Naive thymus-derived CD8-positive, alpha-beta T cell (primary cell): ENCODE measurements around the gene TYROBP. TPM values are rescaled to one million over a fixed set of nuclear protein-coding genes. Genes with fewer than 3 reads are reported as not detected.
"Not testable (repeated sequence)": the region's sequence is repeated elsewhere in the genome, so short reads cannot be mapped to it uniquely, and the experiment has no call there.

Experiments used
- ATAC-seq, 2 donors: fragments of 150-1000 bp; cut with Tn5 transposase in 1 of 2; sonication (Bioruptor Pico), chemical (Tn5 transposase) in 1 of 2; 1 replicate in 1 of 2; 2 replicates in 1 of 2; pipeline ENCODE4 v1.10.0; 2021; ENCODE audit warnings: mild to moderate bottlenecking in 2 of 2, moderate library complexity in 2 of 2
- POLR2A ChIA-PET: fragments of 350-600 bp; sonication (Branson Sonifier 250); formaldehyde crosslinking; loops from one replicate; lab custom pipeline; 2021; ENCODE audit warnings: antibody characterized with exemption; lab: Charles Lee
- DNase-seq, 10 donors: peaks; one replicate each; pipeline versions ENCODE4 v3.0.0 to v3.0.0-alpha.2; 2020 to 2022
- H3K27ac Mint-ChIP-seq, 10 donors: one replicate each; pipeline ENCODE4 v1.8.0; 2020 to 2022; ENCODE audit warnings: mild to moderate bottlenecking in 10 of 10, mixed read lengths in 10 of 10, moderate library complexity in 4 of 10, inconsistent platforms in 1 of 10
- H3K27me3 Mint-ChIP-seq, 5 donors: one replicate each; pipeline ENCODE4 v1.8.0; 2021 to 2022; ENCODE audit warnings: mixed read lengths in 5 of 5
- H3K36me3 Mint-ChIP-seq, 3 donors: one replicate each; pipeline ENCODE4 v1.8.0; 2020 to 2022; ENCODE audit warnings: mixed read lengths in 3 of 3, mild to moderate bottlenecking in 2 of 3, inconsistent platforms in 1 of 3
- H3K4me1 Mint-ChIP-seq, 4 donors: one replicate each; pipeline ENCODE4 v1.8.0; 2021 to 2022; ENCODE audit warnings: mixed read lengths in 4 of 4
- H3K4me3 Mint-ChIP-seq, 10 donors: one replicate each; pipeline ENCODE4 v1.8.0; 2020 to 2022; ENCODE audit warnings: mild to moderate bottlenecking in 10 of 10, mixed read lengths in 10 of 10, moderate library complexity in 6 of 10, inconsistent platforms in 1 of 10
- H3K9me3 Mint-ChIP-seq, 9 donors: one replicate each; pipeline ENCODE4 v1.8.0; 2020 to 2022; ENCODE audit warnings: mixed read lengths in 9 of 9, mild to moderate bottlenecking in 3 of 9, inconsistent platforms in 1 of 9, moderate library complexity in 1 of 9
- polyA plus RNA-seq, 3 donors: library from polyadenylated mRNA; unstranded; fragments of 300-500 nt; fragmentation: Illumina TruSeq; gene quantifications; one replicate each; pipeline ENCODE4 v1.2.3, GENCODE V29; 2021
- total RNA-seq, 8 experiments: library from RNA in 2 of 8; stranded (reverse) in 2 of 8; gene quantifications; one replicate each; pipeline ENCODE4 v1.2.3 and lab custom pipeline; 2021 to 2026

Gene TYROBP
- total RNA-seq (1 to 10 TPM; 3.1 to 5.8 TPM), polyA plus RNA-seq (10 to 100 TPM in 1 of 3 donors, 1 to 10 TPM in 2; 4.4 to 72.6 (median 5.6) TPM), total RNA-seq (lab: John Stamatoyannopoulos, UW) (0 to 0.14 (median 0) reads per million in 6 experiments)

GRCh38 chr19:35908010-35908441 lies at the start of gene TYROBP:
Gene TYROBP, minus strand, starts transcription at chr19:35908295. Its CDS starts 67 bp downstream, at chr19:35908228.
- Mint-ChIP-seq H3K36me3 (peaks cover 0 to 8% (median 5%) of the 10 kb centered on the region in 3 donors), H3K9me3 (no peaks in the 10 kb centered on the region), H3K4me3 (peak within 1 kb of the TSS in 7 of 10 donors; percentile 19 to 84 (median 68)), H3K27me3 (no peaks in the 10 kb centered on the region), H3K4me1 (peaks cover 28 to 68% (median 52%) of the 10 kb centered on the region in 4 donors), H3K27ac (peak within 1 kb of the TSS in 9 of 10 donors; percentile 63 to 90 (median 76))
- ATAC-seq (no peak), DNase-seq (no peak)
- POLR2A ChIA-PET, result interaction anchor here (1.1 kb wide), 1 partner anchor 10 kb away, joined by 3 read pairs; no protein-coding TSS in a partner anchor

GRCh38 chr19:35957411-35957810 lies 49.3 kb upstream of the TYROBP start:
- Mint-ChIP-seq H3K27ac (peak overlapping the region in 8 of 10 donors; percentile 54 to 92 (median 74)), H3K4me3 (peak overlapping the region in 5 of 10 donors; percentile 19 to 70 (median 41)), H3K4me1 (peaks cover 29 to 69% (median 54%) of the 10 kb centered on the region in 4 donors)
- POLR2A ChIA-PET, result interaction anchor here (1.1 kb wide), 1 partner anchor 75 kb away, joined by 3 read pairs; no protein-coding TSS in a partner anchor
- ATAC-seq, H3K27me3 Mint-ChIP-seq, H3K9me3 Mint-ChIP-seq, DNase-seq, H3K36me3 Mint-ChIP-seq: not testable (repeated sequence)

- peaks cover 31 to 80% (median 66%) of the 10 kb centered on the region in 4 donors for H3K4me1 Mint-ChIP-seq
- ATAC-seq (no peak), DNase-seq (no peak)
- peak overlapping the region in 7 of 10 donors; percentile 21 to 92 (median 79) for H3K27ac Mint-ChIP-seq
- peak overlapping the region in 7 of 10 donors; percentile 14 to 54 (median 32) for H3K4me3 Mint-ChIP-seq
- POLR2A ChIA-PET, result interaction anchor here (0.6 to 0.7 kb wide), 4 partner anchors 9 to 661 kb away, joined by 3 to 9 read pairs (median 6); no protein-coding TSS in a partner anchor
- H3K36me3 Mint-ChIP-seq, result no peaks in the 10 kb centered on the region
- H3K9me3 Mint-ChIP-seq, result peaks cover 0 to 3% (median 0%) of the 10 kb centered on the region in 9 donors
- H3K27me3 Mint-ChIP-seq, result peaks cover 0 to 5% (median 0%) of the 10 kb centered on the region in 5 donors
Measured at GRCh38 chr19:35955881-35956634, 48.0 kb upstream of the TYROBP start.

- Mint-ChIP-seq H3K4me1 (peaks cover 32 to 76% (median 55%) of the 10 kb centered on the region in 4 donors), H3K27ac (peak overlapping the region in 9 of 10 donors; percentile 8 to 91 (median 81)), H3K9me3 (peaks cover 0 to 4% (median 0%) of the 10 kb centered on the region in 9 donors), H3K36me3 (peaks cover 0 to 1% (median 0%) of the 10 kb centered on the region in 3 donors), H3K4me3 (peak overlapping the region in 1 of 10 donors; percentile 64), H3K27me3 (no peaks in the 10 kb centered on the region)
- POLR2A ChIA-PET, result interaction anchor here (0.8 to 2.1 kb wide), 2 partner anchors 45 to 65 kb away, joined by 3 to 10 read pairs; partner anchors contain the start of gene SDHAF1
- DNase-seq (no peak), ATAC-seq (no peak)
Measured at GRCh38 chr19:35949131-35949530, 41.0 kb upstream of the TYROBP start.

- DNase-seq (no peak), ATAC-seq (no peak)
- Mint-ChIP-seq H3K4me3 (no peak overlapping the region), H3K27me3 (no peaks in the 10 kb centered on the region), H3K9me3 (peaks cover 0 to 4% (median 0%) of the 10 kb centered on the region in 9 donors), H3K36me3 (peaks cover 0 to 14% (median 0%) of the 10 kb centered on the region in 3 donors), H3K27ac (peak overlapping the region in 6 of 10 donors; percentile 17 to 91 (median 66)), H3K4me1 (peaks cover 22 to 52% (median 34%) of the 10 kb centered on the region in 4 donors)
- POLR2A ChIA-PET, result interaction anchor here (0.5 to 0.6 kb wide), 2 partner anchors 51 to 224 kb away, joined by 5 read pairs; no protein-coding TSS in a partner anchor
Measured at GRCh38 chr19:35946203-35946602, 38.1 kb upstream of the TYROBP start.

GRCh38 chr19:35945121-35945790 lies 37.2 kb upstream of the TYROBP start:
- H3K4me3 Mint-ChIP-seq, result no peak overlapping the region
- ATAC-seq (no peak), DNase-seq (peak in 1 of 10 donors; percentile 38)
- no peaks in the 10 kb centered on the region for H3K27me3 Mint-ChIP-seq
- peaks cover 15 to 50% (median 33%) of the 10 kb centered on the region in 4 donors for H3K4me1 Mint-ChIP-seq
- peaks cover 0 to 4% (median 0%) of the 10 kb centered on the region in 9 donors for H3K9me3 Mint-ChIP-seq
- H3K36me3 Mint-ChIP-seq, result peaks cover 0 to 19% (median 0%) of the 10 kb centered on the region in 3 donors
- peak overlapping the region in 5 of 10 donors; percentile 62 to 91 (median 83) for H3K27ac Mint-ChIP-seq
- POLR2A ChIA-PET, result interaction anchor here (1.9 kb wide), 1 partner anchor 14 kb away, joined by 7 read pairs; no protein-coding TSS in a partner anchor

GRCh38 chr19:35944556-35944955 lies 36.5 kb upstream of the TYROBP start:
- no peaks in the 10 kb centered on the region for H3K27me3 Mint-ChIP-seq
- ATAC-seq (no peak), DNase-seq (peak in 1 of 10 donors; percentile 60)
- no peak overlapping the region for H3K27ac Mint-ChIP-seq
- peaks cover 8 to 43% (median 29%) of the 10 kb centered on the region in 4 donors for H3K4me1 Mint-ChIP-seq
- H3K4me3 Mint-ChIP-seq, result no peak overlapping the region
- POLR2A ChIA-PET, result interaction anchor here (1.9 kb wide), 1 partner anchor 14 kb away, joined by 7 read pairs; no protein-coding TSS in a partner anchor
- peaks cover 0 to 19% (median 0%) of the 10 kb centered on the region in 3 donors for H3K36me3 Mint-ChIP-seq
- peaks cover 0 to 4% (median 0%) of the 10 kb centered on the region in 9 donors for H3K9me3 Mint-ChIP-seq

GRCh38 chr19:35943321-35944301 lies 35.5 kb upstream of the TYROBP start:
- DNase-seq (no peak), ATAC-seq (no peak)
- Mint-ChIP-seq H3K9me3 (peaks cover 0 to 4% (median 0%) of the 10 kb centered on the region in 9 donors), H3K27ac (peak overlapping the region in 8 of 10 donors; percentile 5 to 77 (median 70)), H3K36me3 (peaks cover 0 to 26% (median 2%) of the 10 kb centered on the region in 3 donors), H3K27me3 (no peaks in the 10 kb centered on the region), H3K4me3 (no peak overlapping the region), H3K4me1 (peaks cover 10 to 42% (median 29%) of the 10 kb centered on the region in 4 donors)
- POLR2A ChIA-PET, result interaction anchor here (0.6 to 1.9 kb wide), 2 partner anchors 15 to 37 kb away, joined by 5 to 7 read pairs; no protein-coding TSS in a partner anchor

- DNase-seq (peak in 1 of 10 donors; percentile 4), ATAC-seq (no peak)
- peak overlapping the region in 3 of 10 donors; percentile 20 to 43 (median 31) for H3K27ac Mint-ChIP-seq
- no peaks in the 10 kb centered on the region for H3K27me3 Mint-ChIP-seq
- POLR2A ChIA-PET, result no interaction called here
- peaks cover 0 to 1% (median 0%) of the 10 kb centered on the region in 9 donors for H3K9me3 Mint-ChIP-seq
- no peak overlapping the region for H3K4me3 Mint-ChIP-seq
- peaks cover 22 to 43% (median 33%) of the 10 kb centered on the region in 4 donors for H3K4me1 Mint-ChIP-seq
- peaks cover 0 to 36% (median 2%) of the 10 kb centered on the region in 3 donors for H3K36me3 Mint-ChIP-seq
Measured at GRCh38 chr19:35942235-35942634, 34.1 kb upstream of the TYROBP start.

GRCh38 chr19:35940839-35941238 lies 32.7 kb upstream of the TYROBP start:
- DNase-seq (no peak), ATAC-seq (no peak)
- peak overlapping the region in 5 of 10 donors; percentile 25 to 80 (median 50) for H3K27ac Mint-ChIP-seq
- POLR2A ChIA-PET, result interaction anchor here (0.6 kb wide), 1 partner anchor 13 kb away, joined by 3 read pairs; no protein-coding TSS in a partner anchor
- no peaks in the 10 kb centered on the region for H3K9me3 Mint-ChIP-seq
- H3K27me3 Mint-ChIP-seq, result peaks cover 0 to 3% (median 0%) of the 10 kb centered on the region in 5 donors
- peak overlapping the region in 1 of 10 donors; percentile 0 for H3K4me3 Mint-ChIP-seq
- peaks cover 0 to 36% (median 2%) of the 10 kb centered on the region in 3 donors for H3K36me3 Mint-ChIP-seq
- H3K4me1 Mint-ChIP-seq, result peaks cover 31 to 42% (median 36%) of the 10 kb centered on the region in 4 donors
